ENCODE data around the gene ACOT8. TPM values are rescaled to one million over a fixed set of nuclear protein-coding genes. Genes with fewer than 3 reads are reported as not detected.
"Not testable (repeated sequence)": the region's sequence is repeated elsewhere in the genome, so short reads cannot be mapped to it uniquely, and the experiment has no call there.

ACOT8 gene
- total RNA-seq, 1 experiment from 2014 or later, result 33.4 TPM

- H3K27ac ChIP-seq, result peak overlapping the region; percentile 65
- intact Hi-C loops (cut with micrococcal nuclease; ENCODE audit: unreplicated experiment), result no loop called here
- H3K27me3 ChIP-seq (ENCODE audit: insufficient read depth, low read depth), result no peaks in the 10 kb centered on the region
- DNase-seq, result no peak
- no peak overlapping the region for H2AFZ ChIP-seq
- TF ChIP-seq CTCF (conservative IDR thresholded peaks at IDR 0.05), result no peak
- TF ChIP-seq EZH2 (IDR thresholded peaks at IDR 0.05; ENCODE audit: low read depth), result no peak
- no peaks in the 10 kb centered on the region for H3K9me2 ChIP-seq (ENCODE audit: insufficient read depth)
- H3K4me3 ChIP-seq, result no peak overlapping the region
- H3K4me2 ChIP-seq, result peak overlapping the region; percentile 49
- H3K9me3 ChIP-seq (ENCODE audit: insufficient read depth, low read depth), result no peaks in the 10 kb centered on the region
- H3K79me2 ChIP-seq (ENCODE audit: low read depth), result peaks cover 6% of the 10 kb centered on the region; the same call in 1 of the 2 replicates
- peaks cover 9% of the 10 kb centered on the region for H4K20me1 ChIP-seq (ENCODE audit: insufficient read depth)
- peaks cover 18% of the 10 kb centered on the region for H3K4me1 ChIP-seq (replicated peaks; ENCODE audit: insufficient read depth)
- H3K36me3 ChIP-seq (ENCODE audit: low read depth), result peaks cover 19% of the 10 kb centered on the region
- H3F3A ChIP-seq (ENCODE audit: insufficient read depth, low read depth), result peaks cover 47% of the 10 kb centered on the region
- CTCF ChIA-PET, result interaction anchor here (0.7 kb wide), 1 partner anchor 14 kb away, joined by 3 read pairs; the partner anchor contains the start of genes CTSA and NEURL2
- BruUV-seq (replicated peaks), result no TSS peak
- POLR2A ChIA-PET (ENCODE audit: unreplicated experiment), result interaction anchor here (0.5 to 0.7 kb wide), 7 partner anchors 21 to 945 kb away, joined by 3 to 11 read pairs (median 3); no protein-coding TSS in a partner anchor
Observed at GRCh38 chr20:45904583-45905504, 47.7 kb upstream of the ACOT8 start.

- BruUV-seq (replicated peaks), result no TSS peak
- Histone ChIP-seq H3K27ac (no peak overlapping the region), H3K79me2 (ENCODE audit: low read depth) (no peaks in the 10 kb centered on the region), H3K4me2 (no peak overlapping the region), H3F3A (ENCODE audit: insufficient read depth, low read depth) (peaks cover 48% of the 10 kb centered on the region), H2AFZ (no peak overlapping the region), H3K9me2 (ENCODE audit: insufficient read depth) (no peaks in the 10 kb centered on the region), H3K36me3 (ENCODE audit: low read depth) (peaks cover 17% of the 10 kb centered on the region), H3K4me3 (no peak overlapping the region), H3K27me3 (ENCODE audit: insufficient read depth, low read depth) (no peaks in the 10 kb centered on the region), H4K20me1 (ENCODE audit: insufficient read depth) (peaks cover 9% of the 10 kb centered on the region), H3K4me1 (replicated peaks; ENCODE audit: insufficient read depth) (peaks cover 18% of the 10 kb centered on the region), H3K9me3 (ENCODE audit: insufficient read depth, low read depth) (no peaks in the 10 kb centered on the region)
- intact Hi-C loops (cut with micrococcal nuclease; ENCODE audit: unreplicated experiment), result no loop called here
- ChIA-PET POLR2A (ENCODE audit: unreplicated experiment) (no interaction called here), CTCF (no interaction called here)
- DNase-seq, result no peak
- TF ChIP-seq EZH2 (IDR thresholded peaks at IDR 0.05; ENCODE audit: low read depth) (no peak), CTCF (conservative IDR thresholded peaks at IDR 0.05) (no peak)
Observed at GRCh38 chr20:45902199-45902701, 45.1 kb upstream of the ACOT8 start.

DNA sequence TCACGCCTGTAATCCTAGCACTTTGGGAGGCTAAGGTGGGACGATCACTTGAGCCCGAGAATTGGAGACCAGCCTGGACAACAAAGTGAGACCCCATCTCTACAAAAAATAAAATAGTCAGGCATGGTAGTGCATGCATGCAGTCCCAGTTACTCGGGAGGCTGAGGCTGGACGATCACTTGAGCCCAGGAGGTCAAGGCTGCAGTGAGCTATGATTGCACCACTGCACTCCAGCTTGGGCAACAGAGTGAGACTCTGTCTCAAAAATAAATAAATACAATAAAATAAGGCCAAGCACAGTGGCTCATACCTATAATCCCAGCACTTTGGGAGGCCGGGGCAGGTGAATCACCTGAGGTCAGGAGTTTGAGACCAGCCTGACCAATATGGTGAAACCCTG is 44.1 kb upstream of the ACOT8 start:
- H3K36me3 ChIP-seq (ENCODE audit: low read depth), result peaks cover 25% of the 10 kb centered on the region
- H3K4me1 ChIP-seq (replicated peaks; ENCODE audit: insufficient read depth), result peaks cover 15% of the 10 kb centered on the region
- H3K4me2 ChIP-seq; H4K20me1 ChIP-seq (ENCODE audit: insufficient read depth); BruUV-seq (replicated peaks); H3K4me3 ChIP-seq; H3K9me3 ChIP-seq (ENCODE audit: insufficient read depth, low read depth); CTCF ChIA-PET; H3K79me2 ChIP-seq (ENCODE audit: low read depth); H3K27ac ChIP-seq; H2AFZ ChIP-seq; intact Hi-C loops (cut with micrococcal nuclease; ENCODE audit: unreplicated experiment); H3K9me2 ChIP-seq (ENCODE audit: insufficient read depth); H3K27me3 ChIP-seq (ENCODE audit: insufficient read depth, low read depth); DNase-seq: not testable (repeated sequence)
- H3F3A ChIP-seq (ENCODE audit: insufficient read depth, low read depth), result peaks cover 46% of the 10 kb centered on the region
- POLR2A ChIA-PET (ENCODE audit: unreplicated experiment), result interaction anchor here (0.9 kb wide), 1 partner anchor 34 kb away, joined by 4 read pairs; no protein-coding TSS in a partner anchor

All from PC-9 (cell line).